Stimulated activated CD4-positive, alpha-beta T cell treated with anti-CD3 and anti-CD28 coated beads, Interleukin-15, amount 100 ng/mL, for 1 hour (primary cell): Measurements from ENCODE around the gene TMTC2.

Source experiments
- DNase-seq, 2 donors: peaks; one replicate each; pipeline ENCODE4 v3.0.0-alpha.2; 2020; ENCODE audit warnings: low read depth in 1 of 2, low spot score in 1 of 2

TMTC2 gene

GRCh38 chr12:82877963-82878362 lies 191.3 kb downstream of the TMTC2 start:
- no peak for DNase-seq

GRCh38 chr12:82880442-82880901 lies 193.8 kb downstream of the TMTC2 start:
- no peak for DNase-seq

- no peak for DNase-seq
These were observed 197.0 kb downstream of the TMTC2 start for GRCh38 chr12:82883394-82884355.

- no peak for DNase-seq
These were observed 200.1 kb downstream of the TMTC2 start for GRCh38 chr12:82886671-82887340.

GRCh38 chr12:82893896-82894295 lies 207.2 kb downstream of the TMTC2 start:
- no peak for DNase-seq

GRCh38 chr12:82896277-82896676 lies 209.6 kb downstream of the TMTC2 start:
- no peak for DNase-seq

GRCh38 chr12:82896979-82897378 lies 210.3 kb downstream of the TMTC2 start:
- no peak for DNase-seq

GRCh38 chr12:82898441-82898840 lies 211.7 kb downstream of the TMTC2 start:
- no peak for DNase-seq

GRCh38 chr12:82904219-82904790 lies 217.6 kb downstream of the TMTC2 start:
- DNase-seq, result no peak

- no peak for DNase-seq
These were observed 223.7 kb downstream of the TMTC2 start for GRCh38 chr12:82910246-82910893.

GRCh38 chr12:82912406-82912805 lies 225.7 kb downstream of the TMTC2 start:
- no peak for DNase-seq

GRCh38 chr12:82919388-82920054 lies 232.8 kb downstream of the TMTC2 start:
- no peak for DNase-seq

GRCh38 chr12:82923935-82924334 lies 237.2 kb downstream of the TMTC2 start:
- DNase-seq, result no peak

- DNase-seq, result no peak
These were observed 239.9 kb downstream of the TMTC2 start for GRCh38 chr12:82926630-82927029.

GRCh38 chr12:82930301-82930700 lies 243.6 kb downstream of the TMTC2 start:
- DNase-seq, result no peak

GRCh38 chr12:82931349-82932116 lies 244.8 kb downstream of the TMTC2 start:
- no peak for DNase-seq

GRCh38 chr12:82937151-82937550 lies 250.4 kb downstream of the TMTC2 start:
- DNase-seq, result no peak

- DNase-seq, result no peak
These were observed 255.8 kb downstream of the TMTC2 start for GRCh38 chr12:82942521-82942920.

GRCh38 chr12:82942991-82943401 lies 256.3 kb downstream of the TMTC2 start:
- DNase-seq, result no peak

- DNase-seq, result no peak
These were observed 261.8 kb downstream of the TMTC2 start for GRCh38 chr12:82948491-82948890.
